Heart right ventricle (tissue), 16 donors: ENCODE measurements around the gene GFY. TPM values are rescaled to one million over a fixed set of nuclear protein-coding genes. Genes with fewer than 3 reads are reported as not detected.

Source experiments
- ATAC-seq, 8 donors: fragments of 200-7000 bp; cut with Tn5 transposase; one replicate each; pipeline ENCODE4 v1.9.1; 2020; ENCODE audit warnings: mild to moderate bottlenecking in 8 of 8, moderate library complexity in 8 of 8, moderate number of reproducible peaks in 1 of 8
- DNase-seq, 2 donors: peaks; one replicate each; pipeline ENCODE4 v3.0.0-alpha.2; 2020
- H3K27ac ChIP-seq, 10 donors: fragments of 200-600 bp; sonication (generic) in 2 of 10; one replicate each; pipeline versions ENCODE4 v1.5.0 to v1.8.0; 2020 to 2022; ENCODE audit warnings: mild to moderate bottlenecking in 3 of 10
- H3K27me3 ChIP-seq, 7 donors: fragments of 200-600 bp; one replicate each; pipeline ENCODE4 v1.8.0; 2021 to 2022; ENCODE audit warnings: mild to moderate bottlenecking in 2 of 7
- H3K36me3 ChIP-seq, 9 donors: fragments of 200-600 bp; sonication (generic) in 1 of 9; one replicate each; pipeline versions ENCODE4 v1.5.0 to v1.8.0; 2020 to 2022; ENCODE audit warnings: mild to moderate bottlenecking in 2 of 9
- H3K4me1 ChIP-seq, 9 donors: fragments of 200-600 bp; sonication (generic) in 1 of 9; one replicate each; pipeline versions ENCODE4 v1.5.0 to v1.8.0; 2020 to 2022; ENCODE audit warnings: mild to moderate bottlenecking in 4 of 9
- H3K4me3 ChIP-seq, 10 donors: fragments of 200-600 bp; sonication (generic) in 2 of 10; one replicate each; pipeline versions ENCODE4 v1.5.0 to v1.8.0; 2020 to 2022; ENCODE audit warnings: mild to moderate bottlenecking in 7 of 10, moderate library complexity in 2 of 10
- H3K9me3 ChIP-seq, 11 donors: fragments of 200-600 bp in 10 of 11; sonication (generic) in 2 of 11; one replicate each; pipeline versions ENCODE4 v1.5.0 to v1.8.0; 2013 to 2022; ENCODE audit warnings: mild to moderate bottlenecking in 2 of 11, control low read depth in 1 of 11, moderate library complexity in 1 of 11
- CTCF ChIP-seq, 9 donors: fragments of 200-600 bp; sonication (generic) in 2 of 9; IDR thresholded peaks; one replicate each; pipeline versions ENCODE4 v1.5.0 to v1.8.0; 2021 to 2022; ENCODE audit warnings: antibody characterized with exemption in 9 of 9, mild to moderate bottlenecking in 5 of 9, moderate library complexity in 1 of 9
- WGBS, 2 donors: extraction: QIAGEN DNeasy Blood & Tissue Kit; methylation state at CpG; one replicate each; pipeline ENCODE4 v1.1.7; 2013; ENCODE audit warnings: inconsistent platforms in 1 of 2; 5-methylcytosine and 5-hydroxymethylcytosine counted together
- intact Hi-C, 10 donors: fragments of 100-400 bp; cut with DNase I; formaldehyde crosslinking; loops; one replicate each; pipeline versions ENCODE4 v1.11.1 to v1.14.2; 2022
- polyA plus RNA-seq, 2 donors: library from polyadenylated mRNA; stranded (reverse); fragments of 200-250 nt; gene quantifications; one replicate each; pipeline ENCODE4 v1.2.3, GENCODE V29; 2013
- total RNA-seq, 10 donors: library from RNA; stranded (reverse); fragmentation: NEBNext Ultra II Directional in 3 of 10; extraction: Animal tissue kit (Norgen Biotek cat#: 25700) in 3 of 10; gene quantifications; one replicate each; pipeline versions ENCODE4 v1.2.1 to v1.2.4, GENCODE V29; 2021 to 2023
- donor health status: Arrhythmogenic right ventricular cardiomyopathy.
- donor health status: ischemic (EF 13 %, LVEDD 7.1; RV severe dilation, severe dysfunction).
- donor health status: healthy with polysubstance abuse.
- donor health status: DM: no; HTN: yes; CAD: no.
- donor health status: DM: no; HTN: no; CAD: no.
- donor health status: ischemic (EF 25% LVEDD 6.9; RV normal size, moderate dysfunction).
- donor health status: ischemic (EF 25% LVEDD 5.7; RV mildly dilated, moderate dysfunction).
- donor health status: healthy.
- donor health status: DM: yes; HTN: yes; CAD: no.
- donor health status: Ischemic cardiomyopathy.
- donor health status: ischemic (EF 35%, LVEDD 5.7; RV mildly dilated, moderate dysfunction).
- donor health status: nonischemic (EF 11% LVEDD 7.7; RV severe dilation, severe dysfunction).
- donor health status: DM: yes; HTN: yes; CAD: no.
- donor health status: PGD.
- donor health status: ischemic (EF 29% LVEDD 5.4; RV normal size, mild dysfunction).
- donor health status: nonischemic (EF 23%, LVEDD 6.1; RV moderate dilation, normal function).

Gene GFY
- total and polyA plus RNA-seq, 12 donors, result 0.13 TPM; not detected in 11

GRCh38 chr19:49434907-49435583, 9.9 kb downstream of the GFY start:
- WGBS, 2 donors, result 88 to 89% methylated on average over 18 of the region's 18 CpGs

GRCh38 chr19:49435670-49436069, 10.5 kb downstream of the GFY start:
- DNase-seq (no peak), ATAC-seq (no peak)
- no peak for TF ChIP-seq CTCF (IDR thresholded peaks at IDR 0.05)
- 83% methylated on average over 10 of the region's 10 CpGs for WGBS, 2 donors
- intact Hi-C loops, result loop anchor here in 2 of 10 donors (5.0 kb wide), 2 partner anchors 33 to 43 kb away; no protein-coding TSS in a partner anchor
- Histone ChIP-seq H3K9me3 (no peaks in the 10 kb centered on the region), H3K27ac (no peak overlapping the region), H3K27me3 (peaks cover 16 to 98% (median 95%) of the 10 kb centered on the region in 7 donors), H3K4me3 (no peak overlapping the region), H3K4me1 (peaks cover 0 to 6% (median 0%) of the 10 kb centered on the region in 9 donors), H3K36me3 (no peaks in the 10 kb centered on the region)

More at GRCh38 chr19:49434907-49435583, 9.9 kb downstream of the GFY start:
- H3K27me3 ChIP-seq, result peaks cover 15 to 98% (median 95%) of the 10 kb centered on the region in 7 donors
- no peak for TF ChIP-seq CTCF (IDR thresholded peaks at IDR 0.05)
- no peak overlapping the region for H3K27ac ChIP-seq
- no peak overlapping the region for H3K4me3 ChIP-seq
- ATAC-seq, result no peak
- peaks cover 0 to 3% (median 0%) of the 10 kb centered on the region in 9 donors for H3K4me1 ChIP-seq
- H3K36me3 ChIP-seq, result no peaks in the 10 kb centered on the region
- intact Hi-C loops, result loop anchor here in 2 of 10 donors (5.0 kb wide), 2 partner anchors 33 to 43 kb away; no protein-coding TSS in a partner anchor
- no peaks in the 10 kb centered on the region for H3K9me3 ChIP-seq
- DNase-seq, result no peak

- no peak for ATAC-seq
- Histone ChIP-seq H3K27ac (no peak overlapping the region), H3K4me1 (peaks cover 0 to 6% (median 0%) of the 10 kb centered on the region in 9 donors), H3K9me3 (no peaks in the 10 kb centered on the region), H3K27me3 (peaks cover 16 to 98% (median 94%) of the 10 kb centered on the region in 7 donors), H3K4me3 (no peak overlapping the region), H3K36me3 (no peaks in the 10 kb centered on the region)
- 12 to 18% methylated on average over 41 to 42 of the region's 42 CpGs for whole genome bisulfite sequencing, 2 donors
- DNase-seq, result no peak
- intact Hi-C loops, result loop anchor here in 2 of 10 donors (5.0 kb wide), 2 partner anchors 34 to 44 kb away; no protein-coding TSS in a partner anchor
- no peak for TF ChIP-seq CTCF (IDR thresholded peaks at IDR 0.05)
Measured at GRCh38 chr19:49436381-49437017, 11.3 kb downstream of the GFY start.

- Histone ChIP-seq H3K4me3 (no peak overlapping the region), H3K4me1 (peaks cover 0 to 12% (median 4%) of the 10 kb centered on the region in 9 donors), H3K27ac (no peak overlapping the region), H3K9me3 (no peaks in the 10 kb centered on the region), H3K36me3 (no peaks in the 10 kb centered on the region), H3K27me3 (peaks cover 16 to 98% (median 94%) of the 10 kb centered on the region in 7 donors)
- DNase-seq (no peak), ATAC-seq (no peak)
- intact Hi-C loops, result loop anchor here in 2 of 10 donors (5.0 kb wide), 2 partner anchors 35 to 45 kb away; no protein-coding TSS in a partner anchor
- no peak for TF ChIP-seq CTCF (IDR thresholded peaks at IDR 0.05)
- WGBS, 2 donors, result 19 to 22% methylated on average over 8 of the region's 8 CpGs
Measured at GRCh38 chr19:49437231-49437630, 12.0 kb downstream of the GFY start.
